ENCODE results near the gene NAALADL2. TPM values are rescaled to one million over a fixed set of nuclear protein-coding genes. Genes with fewer than 3 reads are reported as not detected.
"Not testable (repeated sequence)": the region's sequence is repeated elsewhere in the genome, so short reads cannot be mapped to it uniquely, and the experiment has no call there.

Gene NAALADL2
- polyA plus RNA-seq, 1 experiment = 6.3 TPM

- DNase-seq (ENCODE audit: low read depth, low spot score) = no peak
- H3K9me3 ChIP-seq (ENCODE audit: control insufficient read depth, insufficient read depth, low read length) = no peaks in the 10 kb centered on the region
- no peak for TF ChIP-seq CTCF (IDR thresholded peaks at IDR 0.05; ENCODE audit: low read depth, low read length)
- H3K27me3 ChIP-seq (ENCODE audit: control insufficient read depth, insufficient read depth, low read length) = no peaks in the 10 kb centered on the region
- no peak overlapping the region for H3K4me3 ChIP-seq (ENCODE audit: low read depth, low read length)
- CTCF ChIA-PET = interaction anchor here (0.6 kb wide), 1 partner anchor 322 kb away, joined by 5 read pairs; no protein-coding TSS in a partner anchor
- POLR2A ChIA-PET = no interaction called here
- H3K27ac ChIP-seq (ENCODE audit: low read depth, low read length) = no peak overlapping the region
Observed at GRCh38 chr3:175421902-175422301, 562.8 kb downstream of the NAALADL2 start.

GRCh38 chr3:175422744-175423143 lies 563.6 kb downstream of the NAALADL2 start:
- Histone ChIP-seq H3K9me3 (ENCODE audit: control insufficient read depth, insufficient read depth, low read length) (no peaks in the 10 kb centered on the region), H3K27me3 (ENCODE audit: control insufficient read depth, insufficient read depth, low read length) (no peaks in the 10 kb centered on the region), H3K4me3 (ENCODE audit: low read depth, low read length) (no peak overlapping the region), H3K27ac (ENCODE audit: low read depth, low read length) (no peak overlapping the region)
- CTCF ChIA-PET = interaction anchor here (0.6 kb wide), 3 partner anchors 322 to 636 kb away, joined by 3 to 5 read pairs (median 3); no protein-coding TSS in a partner anchor
- no peak for DNase-seq (ENCODE audit: low read depth, low spot score)
- POLR2A ChIA-PET = no interaction called here
- TF ChIP-seq CTCF (IDR thresholded peaks at IDR 0.05; ENCODE audit: low read depth, low read length) = no peak

GRCh38 chr3:175423848-175424247 lies 564.7 kb downstream of the NAALADL2 start:
- H3K27me3 ChIP-seq (ENCODE audit: control insufficient read depth, insufficient read depth, low read length); H3K27ac ChIP-seq (ENCODE audit: low read depth, low read length); DNase-seq (ENCODE audit: low read depth, low spot score); H3K9me3 ChIP-seq (ENCODE audit: control insufficient read depth, insufficient read depth, low read length); CTCF ChIA-PET; H3K4me3 ChIP-seq (ENCODE audit: low read depth, low read length); POLR2A ChIA-PET: not testable (repeated sequence)

GRCh38 chr3:175426805-175427204 lies 567.7 kb downstream of the NAALADL2 start:
- Histone ChIP-seq H3K9me3 (ENCODE audit: control insufficient read depth, insufficient read depth, low read length) (no peaks in the 10 kb centered on the region), H3K27ac (ENCODE audit: low read depth, low read length) (no peak overlapping the region), H3K4me3 (ENCODE audit: low read depth, low read length) (no peak overlapping the region), H3K27me3 (ENCODE audit: control insufficient read depth, insufficient read depth, low read length) (no peaks in the 10 kb centered on the region)
- no peak for DNase-seq (ENCODE audit: low read depth, low spot score)
- CTCF ChIA-PET = no interaction called here
- TF ChIP-seq CTCF (IDR thresholded peaks at IDR 0.05; ENCODE audit: low read depth, low read length) = no peak
- POLR2A ChIA-PET = no interaction called here

GRCh38 chr3:175428466-175428865 lies 569.3 kb downstream of the NAALADL2 start:
- CTCF ChIA-PET = no interaction called here
- no peak for DNase-seq (ENCODE audit: low read depth, low spot score)
- Histone ChIP-seq H3K27me3 (ENCODE audit: control insufficient read depth, insufficient read depth, low read length) (no peaks in the 10 kb centered on the region), H3K4me3 (ENCODE audit: low read depth, low read length) (no peak overlapping the region), H3K27ac (ENCODE audit: low read depth, low read length) (no peak overlapping the region), H3K9me3 (ENCODE audit: control insufficient read depth, insufficient read depth, low read length) (no peaks in the 10 kb centered on the region)
- POLR2A ChIA-PET = no interaction called here
- no peak for TF ChIP-seq CTCF (IDR thresholded peaks at IDR 0.05; ENCODE audit: low read depth, low read length)
